Glomerular visceral epithelial cell (primary cell): Measurements from ENCODE around the gene GNAT2.

Source experiments
- DNase-seq: peaks from one replicate; pipeline ENCODE4 v3.0.0-alpha.2; 2016; ENCODE audit errors: extremely low spot score

Gene GNAT2

GRCh38 chr1:109627692-109628399 is 8.4 kb upstream of the GNAT2 start:
- DNase-seq: peak; percentile 96

GRCh38 chr1:109626682-109627408 is 7.4 kb upstream of the GNAT2 start:
- DNase-seq: no peak

- DNase-seq: no peak
Observed at GRCh38 chr1:109625601-109626560, 6.5 kb upstream of the GNAT2 start.

GRCh38 chr1:109625176-109625575 is 5.8 kb upstream of the GNAT2 start:
- no peak for DNase-seq

GRCh38 chr1:109624201-109625010 is 5.0 kb upstream of the GNAT2 start:
- DNase-seq: no peak

GRCh38 chr1:109623601-109624161 is 4.3 kb upstream of the GNAT2 start:
- DNase-seq: no peak

- DNase-seq: no peak
Observed at GRCh38 chr1:109622895-109623294, 3.5 kb upstream of the GNAT2 start.

- DNase-seq: no peak
Observed at GRCh38 chr1:109622137-109622892, 2.9 kb upstream of the GNAT2 start.

- DNase-seq: no peak
Observed at GRCh38 chr1:109621379-109622136, 2.1 kb upstream of the GNAT2 start.

- DNase-seq: peak; percentile 92
Observed at GRCh38 chr1:109620841-109621286, 1.4 kb upstream of the GNAT2 start.

- peak; percentile 58 for DNase-seq
Observed at GRCh38 chr1:109620401-109620791, 980 bp upstream of the GNAT2 start.

- DNase-seq: no peak
Observed at GRCh38 chr1:109618661-109619575, 498 bp downstream of the GNAT2 start.

GRCh38 chr1:109617291-109617801 is 2.1 kb downstream of the GNAT2 start:
- DNase-seq: peak; percentile 72

- DNase-seq: no peak
Observed at GRCh38 chr1:109616391-109616790, 3.0 kb downstream of the GNAT2 start.

- no peak for DNase-seq
Observed at GRCh38 chr1:109615879-109616278, 3.5 kb downstream of the GNAT2 start.

- DNase-seq: no peak
Observed at GRCh38 chr1:109613361-109614147, 5.9 kb downstream of the GNAT2 start.

GRCh38 chr1:109611308-109611990 is 8.0 kb downstream of the GNAT2 start:
- no peak for DNase-seq
